Stimulated activated naive CD8-positive, alpha-beta T cell treated with anti-CD3 and anti-CD28 coated beads, Interleukin-15, amount 100 ng/mL, for 72 hours (primary cell): ENCODE results near the gene VWA7.

Experiments
- ATAC-seq: fragments of 150-1000 bp; cut with Tn5 transposase; 2 replicates; pipeline ENCODE4 v1.10.0; 2021; ENCODE audit warnings: mild to moderate bottlenecking, moderate library complexity
- DNase-seq, 2 donors: peaks; one replicate each; pipeline ENCODE4 v3.0.0; 2021 to 2022
- H3K27ac Mint-ChIP-seq, 2 donors: one replicate each; pipeline ENCODE4 v1.8.0; 2022; ENCODE audit warnings: mild to moderate bottlenecking in 2 of 2, mixed read lengths in 2 of 2, moderate library complexity in 2 of 2
- H3K27me3 Mint-ChIP-seq: one replicate; pipeline ENCODE4 v1.8.0; 2022; ENCODE audit warnings: mixed read lengths
- H3K4me1 Mint-ChIP-seq: one replicate; pipeline ENCODE4 v1.8.0; 2022; ENCODE audit warnings: mild to moderate bottlenecking, mixed read lengths
- H3K4me3 Mint-ChIP-seq, 2 donors: one replicate each; pipeline ENCODE4 v1.8.0; 2022; ENCODE audit warnings: mild to moderate bottlenecking in 2 of 2, mixed read lengths in 2 of 2, moderate library complexity in 1 of 2
- H3K9me3 Mint-ChIP-seq, 2 donors: one replicate each; pipeline ENCODE4 v1.8.0; 2022; ENCODE audit warnings: mixed read lengths in 2 of 2

VWA7 gene

DNA sequence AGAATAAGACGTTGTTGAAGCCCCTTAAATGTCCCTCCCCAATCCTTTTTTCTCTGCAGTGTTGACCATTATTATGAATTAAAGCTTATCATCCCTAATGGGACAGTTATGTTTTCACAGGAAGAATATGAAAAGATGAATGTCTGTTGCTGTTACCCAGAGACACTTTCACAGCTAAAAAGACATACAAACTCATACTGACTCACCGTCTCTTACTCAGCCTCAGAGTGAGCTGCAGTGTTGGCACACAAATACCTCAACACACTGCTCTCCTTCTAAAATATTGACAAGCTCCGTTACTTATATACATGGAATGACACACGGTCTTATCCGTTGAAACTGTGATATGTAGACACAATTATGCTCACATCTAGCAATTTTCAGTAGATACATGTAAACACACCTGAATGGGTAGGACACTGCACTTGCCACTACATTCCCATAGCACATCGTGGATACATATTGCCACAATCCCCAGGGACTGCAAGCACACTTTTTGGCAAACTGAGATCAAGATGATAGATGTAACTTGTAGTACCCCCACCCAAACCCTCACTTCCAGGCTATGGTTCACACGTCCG, 24.3 kb downstream of the VWA7 start:
- H3K4me1 Mint-ChIP-seq, result peaks cover under 1% of the 10 kb centered on the region
- no peaks in the 10 kb centered on the region for H3K27me3 Mint-ChIP-seq
- H3K9me3 Mint-ChIP-seq, result no peaks in the 10 kb centered on the region
- DNase-seq, result no peak
- no peak overlapping the region for H3K27ac Mint-ChIP-seq
- ATAC-seq, result no peak
- H3K4me3 Mint-ChIP-seq, result no peak overlapping the region

DNA sequence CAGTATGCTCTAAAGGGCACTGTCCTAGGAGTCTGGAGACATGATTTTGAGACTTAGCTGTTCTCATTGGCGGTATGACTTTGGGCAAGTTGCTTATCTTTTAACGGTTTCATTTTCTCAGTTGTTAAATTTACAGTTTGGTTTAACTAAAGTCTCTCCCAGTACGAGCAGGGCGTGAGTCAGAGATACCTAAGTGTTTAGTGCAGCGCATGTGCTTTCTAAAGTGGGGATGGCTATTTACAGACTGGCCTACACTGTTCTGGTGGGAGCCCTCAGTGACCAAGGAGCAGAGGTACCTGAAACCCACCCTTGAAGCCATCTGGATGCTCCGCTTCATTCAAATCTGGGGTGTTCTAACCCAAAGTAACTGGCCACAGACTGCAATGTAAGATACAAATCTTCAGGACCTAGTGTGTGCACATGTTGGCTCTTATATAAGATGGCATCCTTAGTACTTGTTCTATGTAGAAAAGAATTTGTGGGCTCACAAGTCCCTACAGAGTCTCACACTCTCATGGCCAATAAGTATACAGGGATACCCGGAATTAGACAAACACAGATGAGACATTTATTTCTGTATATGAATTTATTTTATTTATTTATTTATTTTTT, 26.6 kb downstream of the VWA7 start:
- H3K4me3 Mint-ChIP-seq, result no peak overlapping the region
- H3K9me3 Mint-ChIP-seq, result no peaks in the 10 kb centered on the region
- ATAC-seq (no peak), DNase-seq (no peak)
- no peaks in the 10 kb centered on the region for H3K27me3 Mint-ChIP-seq
- no peaks in the 10 kb centered on the region for H3K4me1 Mint-ChIP-seq
- H3K27ac Mint-ChIP-seq, result no peak overlapping the region

DNA sequence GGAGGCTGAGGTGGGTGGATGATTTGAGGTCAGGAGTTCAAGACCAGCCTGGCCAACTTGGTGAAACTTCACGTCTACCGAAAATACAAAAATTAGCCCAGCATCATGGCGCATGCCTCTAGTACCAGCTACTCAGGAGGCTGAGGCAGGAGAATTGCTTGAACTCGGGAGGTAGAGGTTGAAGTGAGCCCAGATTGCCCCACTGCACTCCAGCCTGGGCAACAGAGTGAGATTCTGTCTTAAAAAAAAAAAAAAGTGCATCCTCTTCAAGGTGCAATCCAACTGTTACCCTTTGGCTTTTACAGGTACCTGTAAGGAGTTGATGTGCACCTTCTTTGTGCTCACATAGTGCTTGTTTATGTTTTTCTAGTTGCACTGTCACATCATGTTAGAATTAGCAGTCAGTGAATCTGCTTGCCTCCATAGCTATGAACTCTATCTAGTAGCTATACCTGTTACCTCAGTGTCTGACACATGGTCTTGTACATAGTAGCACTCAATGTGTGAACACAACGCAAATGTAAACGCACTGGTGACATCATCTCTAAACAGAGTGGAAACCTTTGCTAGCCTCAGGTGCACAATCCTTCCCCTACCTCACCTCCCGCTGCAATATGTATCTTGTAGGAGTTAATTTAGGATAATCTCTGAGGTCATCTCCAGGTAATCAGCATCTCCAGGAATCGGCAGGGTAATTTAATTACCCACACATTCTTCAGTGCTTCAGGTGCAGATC, 27.7 kb downstream of the VWA7 start:
- no peaks in the 10 kb centered on the region for H3K27me3 Mint-ChIP-seq
- ATAC-seq (no peak), DNase-seq (no peak)
- H3K27ac Mint-ChIP-seq, result no peak overlapping the region
- no peak overlapping the region for H3K4me3 Mint-ChIP-seq
- no peaks in the 10 kb centered on the region for H3K9me3 Mint-ChIP-seq
- no peaks in the 10 kb centered on the region for H3K4me1 Mint-ChIP-seq

DNA sequence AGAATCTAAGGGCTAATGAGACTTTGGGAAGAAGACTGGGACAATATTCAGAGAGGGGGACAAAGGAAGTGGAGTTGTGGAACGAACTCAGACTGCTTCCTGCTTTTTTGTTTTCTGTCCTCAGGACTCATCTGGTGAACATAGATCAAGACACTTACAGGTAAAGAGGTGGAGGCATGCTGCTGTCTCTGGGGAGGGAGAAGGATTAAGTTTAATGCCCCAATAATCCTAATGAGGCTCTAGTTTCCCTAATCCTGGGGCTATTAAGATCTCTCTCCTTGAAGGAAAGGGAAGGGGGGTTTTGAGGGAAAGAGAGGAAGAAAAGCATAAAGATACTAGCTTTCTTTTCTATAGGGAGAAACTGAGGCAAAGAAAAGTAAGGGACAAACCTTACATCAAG, 32.7 kb downstream of the VWA7 start:
- ATAC-seq, result no peak
- no peaks in the 10 kb centered on the region for H3K27me3 Mint-ChIP-seq
- H3K4me3 Mint-ChIP-seq, result no peak overlapping the region
- no peak for DNase-seq
- peaks cover 23% of the 10 kb centered on the region for H3K4me1 Mint-ChIP-seq
- H3K27ac Mint-ChIP-seq, result no peak overlapping the region
- no peaks in the 10 kb centered on the region for H3K9me3 Mint-ChIP-seq

DNA sequence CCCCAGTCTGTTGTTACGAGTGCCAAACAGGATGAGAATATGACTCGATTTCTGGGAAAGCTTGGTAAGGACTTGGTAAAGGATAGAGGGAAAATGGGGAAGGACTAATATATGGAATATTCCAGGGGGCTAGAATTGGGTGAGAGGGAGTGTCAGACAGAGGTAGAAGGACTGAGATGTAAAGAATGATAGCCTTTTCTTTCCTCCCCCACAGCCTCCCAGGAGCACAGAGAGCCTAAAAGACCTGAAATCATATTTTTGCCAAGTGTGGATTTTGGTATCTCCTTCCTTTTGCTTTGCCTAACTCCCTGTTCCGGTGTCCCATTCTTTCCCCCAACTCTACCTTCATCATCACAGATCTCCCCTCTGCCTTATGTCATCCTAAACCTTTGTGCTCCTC, 34.2 kb downstream of the VWA7 start:
- H3K27me3 Mint-ChIP-seq, result no peaks in the 10 kb centered on the region
- no peak overlapping the region for H3K27ac Mint-ChIP-seq
- no peaks in the 10 kb centered on the region for H3K9me3 Mint-ChIP-seq
- peaks cover 38% of the 10 kb centered on the region for H3K4me1 Mint-ChIP-seq
- DNase-seq (no peak), ATAC-seq (no peak)
- no peak overlapping the region for H3K4me3 Mint-ChIP-seq

DNA sequence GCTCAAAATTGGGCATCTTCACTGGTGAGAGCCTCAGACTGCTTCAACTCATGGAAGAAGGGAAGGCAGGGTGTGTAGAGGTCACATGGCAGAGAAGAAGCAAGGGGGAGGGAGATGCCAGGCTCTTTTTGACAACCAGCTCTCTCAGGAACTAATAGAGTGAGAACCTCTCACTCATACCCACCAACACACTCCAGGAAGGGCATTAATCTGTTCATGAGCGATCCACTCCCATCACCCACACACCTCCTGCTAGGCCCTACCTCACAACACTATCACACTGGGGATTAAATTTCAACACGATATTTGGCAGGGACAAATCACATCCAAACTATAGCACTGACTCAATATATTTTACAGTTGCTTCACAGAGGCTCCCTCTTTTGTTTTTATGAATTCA, 35.3 kb downstream of the VWA7 start:
- H3K27ac Mint-ChIP-seq, result no peak overlapping the region
- no peak for DNase-seq
- no peaks in the 10 kb centered on the region for H3K27me3 Mint-ChIP-seq
- ATAC-seq, result no peak
- peak overlapping the region; percentile 52 to 97 for H3K4me3 Mint-ChIP-seq
- no peaks in the 10 kb centered on the region for H3K9me3 Mint-ChIP-seq
- H3K4me1 Mint-ChIP-seq, result peaks cover 49% of the 10 kb centered on the region

DNA sequence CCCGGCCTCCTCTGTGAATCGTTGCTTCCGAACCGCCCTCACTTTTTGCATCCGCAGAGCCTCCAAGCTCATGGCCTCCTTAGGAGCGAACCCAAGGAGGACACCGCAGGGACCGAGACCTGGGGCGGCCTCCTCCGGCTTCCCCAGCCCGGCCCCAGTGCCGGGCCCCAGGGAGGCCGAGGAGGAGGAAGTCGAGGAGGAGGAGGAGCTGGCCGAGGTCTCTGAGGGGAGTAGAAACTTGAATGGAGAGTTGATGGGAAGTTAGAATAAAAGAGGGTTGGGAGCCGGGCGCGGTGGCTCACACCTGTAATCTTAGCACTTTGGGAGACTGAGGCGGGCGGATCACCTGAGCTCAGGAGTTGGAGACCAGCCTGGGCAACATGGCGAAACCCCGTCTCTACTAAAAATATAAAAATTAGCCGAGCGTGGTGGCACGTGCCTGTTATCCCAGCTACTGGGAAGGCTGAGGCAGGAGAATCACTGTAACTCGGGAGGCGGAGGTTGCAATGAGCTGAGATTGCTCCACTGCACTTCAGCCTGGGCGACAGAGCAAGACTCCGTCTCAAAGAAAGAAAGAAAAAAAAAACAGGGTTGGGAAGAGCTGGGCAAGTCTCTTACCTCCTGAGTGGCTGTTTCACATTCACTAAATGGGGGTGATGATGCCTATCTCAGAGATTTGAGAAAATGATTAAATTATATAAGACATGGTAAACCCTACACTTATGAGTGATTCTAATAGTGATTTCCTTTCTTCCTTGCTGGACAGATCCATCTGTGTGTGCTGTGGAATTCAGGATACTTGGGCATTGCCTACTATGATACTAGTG, 36.5 kb downstream of the VWA7 start:
- Mint-ChIP-seq H3K4me1 (peaks cover 52% of the 10 kb centered on the region), H3K27me3 (no peaks in the 10 kb centered on the region), H3K4me3 (peak overlapping the region; percentile 92 to 97), H3K9me3 (no peaks in the 10 kb centered on the region), H3K27ac (peak overlapping the region; percentile 92 to 94)
- DNase-seq (no peak), ATAC-seq (no peak)

DNA sequence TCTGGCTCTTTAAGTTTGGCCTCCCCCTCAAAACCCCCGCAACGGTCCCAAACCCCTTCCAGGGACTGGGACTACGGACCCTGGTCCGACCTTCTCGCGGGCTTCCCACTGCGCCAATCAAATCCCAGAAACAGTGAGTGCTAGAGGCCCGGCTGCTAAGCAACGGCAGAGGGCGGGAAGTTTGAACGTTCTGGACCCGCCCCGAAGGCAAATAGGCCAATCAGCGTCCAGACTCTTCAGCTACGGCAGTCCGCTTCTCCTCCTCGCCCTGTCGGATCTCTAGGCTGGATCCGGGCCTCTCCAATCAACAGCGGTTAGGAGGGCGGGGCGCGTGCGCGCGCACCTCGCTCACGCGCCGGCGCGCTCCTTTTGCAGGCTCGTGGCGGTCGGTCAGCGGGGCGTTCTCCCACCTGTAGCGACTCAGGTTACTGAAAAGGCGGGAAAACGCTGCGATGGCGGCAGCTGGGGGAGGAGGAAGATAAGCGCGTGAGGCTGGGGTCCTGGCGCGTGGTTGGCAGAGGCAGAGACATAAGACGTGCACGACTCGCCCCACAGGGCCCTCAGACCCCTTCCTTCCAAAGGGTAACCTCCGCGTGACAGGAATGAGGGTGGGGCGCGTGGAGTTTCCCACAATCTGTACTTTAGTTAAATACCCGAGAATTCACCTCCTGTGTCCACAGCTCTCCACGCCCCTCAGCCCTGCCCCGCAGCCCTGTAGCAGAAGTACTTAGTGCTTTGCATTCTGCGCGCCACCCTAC, 37.3 kb downstream of the VWA7 start, which contains the start of gene MSH5:
Gene MSH5 (plus strand): TSS at position 367 of the 758 bp plus-strand sequence. CDS start 462 bp downstream, outside the sequence.
- H3K4me3 Mint-ChIP-seq, result peak within 1 kb of the TSS; percentile 95 to 97
- no peaks in the 10 kb centered on the region for H3K27me3 Mint-ChIP-seq
- H3K27ac Mint-ChIP-seq, result peak within 1 kb of the TSS; percentile 92 to 94
- peak; percentile 85 for ATAC-seq
- peaks cover 52% of the 10 kb centered on the region for H3K4me1 Mint-ChIP-seq
- peak; percentile 94 to 97 for DNase-seq
- no peaks in the 10 kb centered on the region for H3K9me3 Mint-ChIP-seq

DNA sequence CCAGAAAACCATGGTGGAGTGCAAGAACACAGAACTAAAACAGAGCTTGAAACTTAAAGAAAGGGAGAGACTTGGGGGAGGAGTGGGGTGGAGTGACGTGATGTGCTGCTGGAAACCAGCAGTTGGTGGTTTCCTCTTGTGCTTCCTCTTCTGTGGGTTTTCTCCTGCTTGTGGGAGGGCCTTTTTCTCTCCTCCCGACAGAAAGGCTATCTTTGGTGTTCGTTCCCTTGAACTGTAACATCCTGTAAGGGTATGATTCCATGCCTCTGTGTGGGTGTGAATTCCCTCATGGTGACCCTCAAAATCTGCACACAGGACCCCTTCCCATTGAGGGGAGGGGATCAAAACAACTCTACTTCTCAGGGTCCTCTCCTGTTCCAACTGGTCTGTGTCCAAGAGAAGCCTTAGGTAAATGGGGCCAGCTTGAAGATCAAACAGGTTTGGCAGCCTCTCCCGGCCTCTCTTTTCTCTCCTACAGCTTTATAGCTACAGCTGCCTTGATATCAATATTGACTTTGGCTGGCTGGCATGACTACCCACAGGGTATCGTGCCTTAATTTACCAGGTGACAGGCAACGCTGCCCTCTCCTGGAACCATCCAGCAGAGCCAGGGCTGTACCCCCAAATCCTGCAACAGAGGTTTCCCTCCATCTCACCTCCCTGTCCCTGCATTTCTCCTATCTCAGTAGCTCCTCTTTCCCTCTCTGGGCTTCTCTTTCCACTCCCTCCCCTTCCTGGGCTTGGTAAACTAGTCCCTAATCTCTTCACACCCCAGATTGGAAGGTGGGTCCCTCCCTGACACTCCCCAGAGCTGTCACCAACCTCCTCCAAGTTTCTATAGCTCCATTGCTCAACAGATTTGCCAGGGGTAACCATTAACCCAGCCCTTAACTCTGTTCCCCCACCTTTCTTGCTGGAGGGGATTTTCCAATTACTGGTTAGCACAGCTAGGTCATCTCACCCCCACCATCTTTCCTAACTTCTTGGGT, 38.8 kb downstream of the VWA7 start:
- Mint-ChIP-seq H3K27me3 (no peaks in the 10 kb centered on the region), H3K4me1 (peaks cover 66% of the 10 kb centered on the region), H3K4me3 (peak overlapping the region; percentile 95 to 97), H3K9me3 (no peaks in the 10 kb centered on the region), H3K27ac (peak overlapping the region; percentile 76 to 94)
- DNase-seq, result peak; percentile 47 to 71
- ATAC-seq, result peak; percentile 32

DNA sequence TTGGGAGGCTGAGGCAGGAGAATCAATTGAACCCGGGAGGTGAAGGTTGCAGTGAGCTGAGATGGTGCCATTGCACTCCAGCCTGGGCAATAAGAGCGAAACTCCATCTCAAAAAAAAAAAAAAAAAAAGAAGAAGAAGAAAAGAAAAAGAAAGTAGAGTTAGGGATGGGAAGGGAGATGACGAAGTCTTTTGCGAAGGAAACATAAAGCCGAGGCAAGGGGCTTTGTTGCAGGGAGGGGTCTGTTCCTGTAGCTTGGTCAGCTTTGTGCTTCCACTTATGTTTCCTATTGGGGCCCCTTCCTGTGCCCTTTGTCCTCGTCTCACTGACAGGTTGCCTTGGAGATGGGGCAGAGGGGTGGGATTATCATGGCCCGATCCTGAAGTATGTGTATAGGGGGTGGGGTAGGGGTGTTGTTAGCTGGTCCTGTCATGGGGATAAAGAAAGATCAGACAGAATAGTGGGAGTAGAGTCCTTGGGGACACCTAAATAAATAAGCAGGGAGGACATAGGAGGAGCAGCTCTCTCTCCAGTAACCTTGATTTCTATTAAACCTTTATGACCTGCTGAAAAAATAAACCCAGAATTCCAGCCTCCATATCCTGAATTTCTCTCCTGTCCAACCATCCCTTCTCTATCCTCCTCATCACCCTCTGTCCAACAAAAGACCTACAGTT, 39.7 kb downstream of the VWA7 start:
- DNase-seq, result no peak
- no peaks in the 10 kb centered on the region for H3K9me3 Mint-ChIP-seq
- no peaks in the 10 kb centered on the region for H3K27me3 Mint-ChIP-seq
- H3K4me3 Mint-ChIP-seq, result peak overlapping the region; percentile 95 to 97
- peak overlapping the region; percentile 36 to 94 for H3K27ac Mint-ChIP-seq
- peaks cover 70% of the 10 kb centered on the region for H3K4me1 Mint-ChIP-seq
- no peak for ATAC-seq

DNA sequence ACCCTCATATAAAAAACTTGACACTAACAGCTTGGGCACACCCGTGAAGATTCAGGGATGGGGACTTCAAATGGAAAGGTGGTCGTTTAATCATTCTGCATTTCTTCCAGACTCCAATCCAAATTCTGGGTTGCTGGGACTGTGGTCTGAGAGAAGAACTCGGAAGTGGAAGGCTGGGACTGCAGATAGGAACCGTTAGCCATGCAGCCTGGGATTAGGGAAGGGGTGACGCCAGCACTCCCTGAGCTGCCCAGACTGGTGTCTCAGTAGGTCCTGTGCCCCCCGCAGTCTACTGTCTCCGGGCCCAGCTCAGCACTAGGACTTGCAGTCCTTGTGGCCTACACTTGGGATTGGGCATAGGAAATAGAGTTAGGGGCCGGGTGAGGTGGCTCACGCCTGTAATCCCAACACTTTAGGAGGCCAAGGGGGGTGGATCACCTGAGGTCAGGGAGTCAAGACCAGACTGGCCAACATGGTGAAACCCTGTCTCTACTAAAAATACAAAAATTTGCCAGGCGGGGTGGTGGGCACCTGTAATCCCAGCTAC, 40.3 kb downstream of the VWA7 start:
- Mint-ChIP-seq H3K4me1 (peaks cover 74% of the 10 kb centered on the region), H3K9me3 (no peaks in the 10 kb centered on the region), H3K27me3 (no peaks in the 10 kb centered on the region), H3K4me3 (peak overlapping the region; percentile 95 to 97), H3K27ac (peak overlapping the region; percentile 94)
- no peak for DNase-seq
- ATAC-seq, result no peak

DNA sequence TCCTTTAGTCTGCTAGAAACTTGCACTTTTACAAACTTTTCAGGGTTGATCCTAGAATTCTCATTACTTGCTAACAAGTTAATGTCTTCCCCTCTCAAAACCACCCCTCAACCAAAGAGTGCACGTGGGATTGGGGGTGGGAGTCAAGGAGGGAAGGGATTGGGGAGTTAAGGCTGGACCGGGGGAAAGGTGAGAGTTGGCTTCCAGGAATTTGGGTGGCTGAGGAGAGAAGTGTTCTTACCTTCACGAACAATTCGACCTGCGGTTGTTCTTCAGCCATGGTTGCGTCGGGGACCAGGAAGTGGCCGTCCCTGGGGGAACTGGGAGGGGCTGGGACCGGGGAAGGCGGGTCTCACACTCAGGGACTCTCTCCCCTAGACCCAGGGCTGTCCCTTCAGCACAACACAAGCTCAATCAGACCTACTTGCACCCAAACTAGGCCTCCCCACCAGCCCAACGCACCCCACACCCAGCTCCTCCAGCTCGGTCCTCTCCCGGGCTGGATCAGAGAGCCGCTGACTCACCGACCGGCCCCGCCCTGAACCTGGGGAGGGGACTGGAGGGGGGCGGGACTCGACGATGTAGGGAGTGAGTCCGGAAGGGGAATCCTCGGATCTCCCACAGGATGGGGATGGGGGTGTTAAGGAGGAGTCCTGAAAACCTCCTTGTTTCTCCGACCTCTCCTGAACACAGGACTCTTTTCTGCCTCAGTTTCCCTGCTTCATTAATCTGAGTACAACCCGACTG, 40.9 kb downstream of the VWA7 start, which contains the start of gene CLIC1:
Gene CLIC1 (minus strand): TSS at position 510 of the 747 bp plus-strand sequence. CDS start 230 bp downstream, at position 280.
- DNase-seq (peak; percentile 66 to 90), ATAC-seq (peak; percentile 76)
- no peaks in the 10 kb centered on the region for H3K27me3 Mint-ChIP-seq
- peaks cover 70% of the 10 kb centered on the region for H3K4me1 Mint-ChIP-seq
- peak within 1 kb of the TSS; percentile 94 for H3K27ac Mint-ChIP-seq
- H3K9me3 Mint-ChIP-seq, result no peaks in the 10 kb centered on the region
- H3K4me3 Mint-ChIP-seq, result peak within 1 kb of the TSS; percentile 95 to 97
